SK-N-SH (cell line): Measurements from ENCODE around the gene KLHL41. TPM values are rescaled to one million over a fixed set of nuclear protein-coding genes. Genes with fewer than 3 reads are reported as not detected.
"Not testable (repeated sequence)": the region's sequence is repeated elsewhere in the genome, so short reads cannot be mapped to it uniquely, and the experiment has no call there.

Source experiments
- CTCF ChIA-PET: fragments of 300-600, 350-600 bp; formaldehyde crosslinking; extraction: SDS; loops from one replicate; lab custom pipeline; 2021; lab: Yijun Ruan, JAX
- POLR2A ChIA-PET: fragments of 350-600 bp; sonication (Branson Sonifier 250); formaldehyde crosslinking; extraction: SDS; loops from one replicate; lab custom pipeline; 2020; ENCODE audit warnings: antibody characterized with exemption, inconsistent platforms; lab: Yijun Ruan, JAX
- DNase-seq: peaks from one replicate; pipeline ENCODE4 v3.0.0; 2012
- H2AFZ ChIP-seq: fragments of 200-600 bp; sonication (generic); 2 replicates; pipeline ENCODE4 v1.8.1; 2016; ENCODE audit warnings: antibody characterized with exemption, mild to moderate bottlenecking, low read depth
- H3F3A ChIP-seq: fragments of 200-600 bp; sonication (generic); replicated peaks from 2 replicates; pipeline ENCODE3; 2016; ENCODE audit warnings: antibody characterized with exemption, mild to moderate bottlenecking; ENCODE audit not compliant: insufficient read depth
- H3K27ac ChIP-seq, 2 experiments: fragments of 200-500 bp in 1 of 2; fragments of 200-600 bp in 1 of 2; sonication (Bioruptor generic) in 1 of 2; sonication (generic), shearing (Covaris generic) in 1 of 2; 2 replicates each; pipeline versions ENCODE4 v1.5.1 to v1.6.1; 2014 to 2016; ENCODE audit warnings: low read depth in 2 of 2, inconsistent platforms in 1 of 2, low read length in 1 of 2, mild to moderate bottlenecking in 1 of 2, mixed read lengths in 1 of 2
- H3K27me3 ChIP-seq: fragments of 200-600 bp; sonication (generic), shearing (Covaris generic); 2 replicates; pipeline ENCODE4 v1.6.1; 2016; ENCODE audit warnings: mixed run types; ENCODE audit not compliant: insufficient read depth
- H3K36me3 ChIP-seq, 2 experiments: fragments of 200-500 bp in 1 of 2; fragments of 200-600 bp in 1 of 2; sonication (Bioruptor generic) in 1 of 2; sonication (generic) in 1 of 2; replicated peaks in 1 of 2; 2 replicates each; pipeline versions ENCODE3 to v1.5.1; 2014 to 2016; ENCODE audit warnings: low read length in 1 of 2, mild to moderate bottlenecking in 1 of 2; ENCODE audit not compliant: insufficient read depth in 2 of 2, control insufficient read depth in 1 of 2
- H3K4me1 ChIP-seq, 2 experiments: fragments of 200-500 bp in 1 of 2; fragments of 200-600 bp in 1 of 2; sonication (Bioruptor generic) in 1 of 2; sonication (generic), shearing (Covaris generic) in 1 of 2; 2 replicates each; pipeline versions ENCODE4 v1.5.1 to v1.6.1; 2014 to 2016; ENCODE audit warnings: low read depth in 1 of 2, low read length in 1 of 2, mixed run types in 1 of 2; ENCODE audit not compliant: insufficient read depth in 2 of 2, control insufficient read depth in 1 of 2
- H3K4me2 ChIP-seq: fragments of 200-600 bp; sonication (generic), shearing (Covaris generic); 2 replicates; pipeline ENCODE4 v1.6.1; 2017; ENCODE audit warnings: mixed run types
- H3K4me3 ChIP-seq, 2 experiments: fragments of 200-500 bp in 1 of 2; fragments of 200-600 bp in 1 of 2; sonication (Bioruptor generic) in 1 of 2; sonication (generic), shearing (Covaris generic) in 1 of 2; 2 replicates each; pipeline versions ENCODE4 v1.5.1 to v1.8.1; 2014 to 2016; ENCODE audit warnings: low read depth in 2 of 2, inconsistent platforms in 1 of 2, low read length in 1 of 2, mild to moderate bottlenecking in 1 of 2, mixed read lengths in 1 of 2, moderate library complexity in 1 of 2
- H3K79me2 ChIP-seq: fragments of 200-600 bp; sonication (generic); 2 replicates; pipeline ENCODE4 v1.8.1; 2017; ENCODE audit warnings: mild to moderate bottlenecking; ENCODE audit not compliant: insufficient read depth
- H3K9ac ChIP-seq: fragments of 200-600 bp; sonication (generic); 2 replicates; pipeline ENCODE4 v1.6.1; 2017; ENCODE audit warnings: mixed run types
- H3K9me2 ChIP-seq: fragments of 200-600 bp; sonication (generic); 2 replicates; pipeline ENCODE4 v1.6.1; 2017; ENCODE audit warnings: mixed run types
- H3K9me3 ChIP-seq: fragments of 200-600 bp; sonication (generic); 2 replicates; pipeline ENCODE4 v1.6.1; 2017; ENCODE audit warnings: mixed run types, mild to moderate bottlenecking, moderate library complexity
- H4K20me1 ChIP-seq: fragments of 200-600 bp; sonication (generic); 2 replicates; pipeline ENCODE4 v1.6.1; 2017; ENCODE audit warnings: mild to moderate bottlenecking, mixed run types; ENCODE audit not compliant: insufficient read depth
- CHD2 ChIP-seq: fragments of 150-350 bp; IDR thresholded peaks from 2 replicates; pipeline ENCODE4 v1.6.1; 2018; ENCODE audit warnings: low read length; ENCODE audit not compliant: partially characterized antibody
- EP300 ChIP-seq, 2 experiments: IDR thresholded peaks; 2 replicates each; pipeline versions ENCODE4 v1.4.0 to v1.6.1; 2012; ENCODE audit warnings: borderline replicate concordance in 1 of 2, low read depth in 1 of 2, low read length in 1 of 2
- FOSL2 ChIP-seq: IDR thresholded peaks from 2 replicates; pipeline ENCODE4 v1.4.0; 2012; ENCODE audit warnings: low read depth, mild to moderate bottlenecking, moderate library complexity, borderline replicate concordance
- RCOR1 ChIP-seq: fragments of 150-350 bp; IDR thresholded peaks from 2 replicates; pipeline ENCODE4 v1.6.1; 2017; ENCODE audit warnings: antibody characterized with exemption, low read length
- ZBTB33 ChIP-seq: IDR thresholded peaks from 2 replicates; pipeline ENCODE4 v1.4.0; 2012; ENCODE audit warnings: low read depth, borderline replicate concordance
- WGBS: methylation state at CpG from one replicate; pipeline ENCODE4 v1.1.6; 2017; ENCODE audit warnings: low lambda C conversion rate; 5-methylcytosine and 5-hydroxymethylcytosine counted together
- polyA plus RNA-seq, 3 experiments: library from polyadenylated mRNA; depleted of rRNA; stranded (reverse); fragments of >200 nt; gene quantifications; 2 replicates each; pipeline ENCODE4 v1.2.3, GENCODE V29; 2012
- TF ChIP-seq, protein P1 (sequence below): fragments of 200-600 bp; sonication (generic); IDR thresholded peaks from 2 replicates; pipeline ENCODE4 v1.6.1; 2017; ENCODE audit warnings: antibody characterized with exemption, mild to moderate bottlenecking, moderate library complexity
- TF ChIP-seq, protein P2 (sequence below): IDR thresholded peaks from 2 replicates; pipeline ENCODE4; 2012

KLHL41 gene
- polyA plus RNA-seq, 1 of the 3 experiments (the other 2 are of a cell fraction): 0.26 TPM

GRCh38 chr2:169573160-169573973 lies 63.9 kb downstream of the KLHL41 start, which contains the start of gene FASTKD1 (continued):
- TF ChIP-seq, protein P1, sequence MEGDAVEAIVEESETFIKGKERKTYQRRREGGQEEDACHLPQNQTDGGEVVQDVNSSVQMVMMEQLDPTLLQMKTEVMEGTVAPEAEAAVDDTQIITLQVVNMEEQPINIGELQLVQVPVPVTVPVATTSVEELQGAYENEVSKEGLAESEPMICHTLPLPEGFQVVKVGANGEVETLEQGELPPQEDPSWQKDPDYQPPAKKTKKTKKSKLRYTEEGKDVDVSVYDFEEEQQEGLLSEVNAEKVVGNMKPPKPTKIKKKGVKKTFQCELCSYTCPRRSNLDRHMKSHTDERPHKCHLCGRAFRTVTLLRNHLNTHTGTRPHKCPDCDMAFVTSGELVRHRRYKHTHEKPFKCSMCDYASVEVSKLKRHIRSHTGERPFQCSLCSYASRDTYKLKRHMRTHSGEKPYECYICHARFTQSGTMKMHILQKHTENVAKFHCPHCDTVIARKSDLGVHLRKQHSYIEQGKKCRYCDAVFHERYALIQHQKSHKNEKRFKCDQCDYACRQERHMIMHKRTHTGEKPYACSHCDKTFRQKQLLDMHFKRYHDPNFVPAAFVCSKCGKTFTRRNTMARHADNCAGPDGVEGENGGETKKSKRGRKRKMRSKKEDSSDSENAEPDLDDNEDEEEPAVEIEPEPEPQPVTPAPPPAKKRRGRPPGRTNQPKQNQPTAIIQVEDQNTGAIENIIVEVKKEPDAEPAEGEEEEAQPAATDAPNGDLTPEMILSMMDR: no peak
- peak; percentile 89 for TF ChIP-seq ZBTB33
- TF ChIP-seq, protein P2, sequence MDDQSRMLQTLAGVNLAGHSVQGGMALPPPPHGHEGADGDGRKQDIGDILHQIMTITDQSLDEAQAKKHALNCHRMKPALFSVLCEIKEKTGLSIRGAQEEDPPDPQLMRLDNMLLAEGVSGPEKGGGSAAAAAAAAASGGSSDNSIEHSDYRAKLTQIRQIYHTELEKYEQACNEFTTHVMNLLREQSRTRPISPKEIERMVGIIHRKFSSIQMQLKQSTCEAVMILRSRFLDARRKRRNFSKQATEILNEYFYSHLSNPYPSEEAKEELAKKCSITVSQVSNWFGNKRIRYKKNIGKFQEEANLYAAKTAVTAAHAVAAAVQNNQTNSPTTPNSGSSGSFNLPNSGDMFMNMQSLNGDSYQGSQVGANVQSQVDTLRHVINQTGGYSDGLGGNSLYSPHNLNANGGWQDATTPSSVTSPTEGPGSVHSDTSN: no peak
- no peak for TF ChIP-seq FOSL2
- TF ChIP-seq EP300 (IDR thresholded peaks at IDR 0.05; ENCODE audit: borderline replicate concordance in 1 of 2, low read depth in 1 of 2, low read length in 1 of 2): no peak
- TF ChIP-seq CHD2: peak; percentile 97

DNA sequence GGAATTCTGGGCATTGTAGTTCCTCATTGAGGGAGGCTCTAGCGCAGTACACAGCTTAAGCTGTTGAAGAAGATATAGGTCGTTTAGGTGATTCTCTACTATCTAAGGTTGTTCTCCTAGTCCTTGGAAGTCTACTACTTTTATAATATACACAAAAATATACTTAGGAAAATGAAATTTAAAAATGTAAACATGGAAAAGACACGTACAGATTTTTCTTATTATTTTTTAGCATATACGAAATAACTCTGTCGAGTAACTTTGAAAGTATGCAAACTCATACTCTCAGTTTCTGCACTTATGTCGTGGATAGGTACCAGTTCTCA lies 64.4 kb downstream of the KLHL41 start:
- Histone ChIP-seq H2AFZ (peak overlapping the region; percentile 90; the same call in 1 of the 2 replicates), H3F3A (peaks cover 4% of the 10 kb centered on the region), H3K27ac (no peak overlapping the region; a peak in 1 of 4 replicates), H3K4me3 (peak overlapping the region; percentile 86 to 87), H3K27me3 (no peaks in the 10 kb centered on the region), H3K4me2 (peak overlapping the region; percentile 91; the same call in 1 of the 2 replicates)
- POLR2A ChIA-PET: no interaction called here
- TF ChIP-seq RCOR1: no peak
- TF ChIP-seq, all 33 proteins: peak for 0
- H4K20me1 ChIP-seq: no peaks in the 10 kb centered on the region
- peaks cover 0 to 4% of the 10 kb centered on the region in 2 experiments for H3K36me3 ChIP-seq
- no peak for DNase-seq
- CTCF ChIA-PET: interaction anchor here (1.0 kb wide), 1 partner anchor 194 kb away, joined by 3 read pairs; no protein-coding TSS in a partner anchor
- peaks cover 41% of the 10 kb centered on the region for H3K79me2 ChIP-seq
- H3K9me2 ChIP-seq: no peaks in the 10 kb centered on the region
- H3K9ac ChIP-seq: no peak overlapping the region
- H3K9me3 ChIP-seq: no peaks in the 10 kb centered on the region
- peaks cover 0 to 2% of the 10 kb centered on the region in 2 experiments; a peak in 1 of 4 replicates for H3K4me1 ChIP-seq
- 31% methylated on average over 6 of the region's 6 CpGs for WGBS

DNA sequence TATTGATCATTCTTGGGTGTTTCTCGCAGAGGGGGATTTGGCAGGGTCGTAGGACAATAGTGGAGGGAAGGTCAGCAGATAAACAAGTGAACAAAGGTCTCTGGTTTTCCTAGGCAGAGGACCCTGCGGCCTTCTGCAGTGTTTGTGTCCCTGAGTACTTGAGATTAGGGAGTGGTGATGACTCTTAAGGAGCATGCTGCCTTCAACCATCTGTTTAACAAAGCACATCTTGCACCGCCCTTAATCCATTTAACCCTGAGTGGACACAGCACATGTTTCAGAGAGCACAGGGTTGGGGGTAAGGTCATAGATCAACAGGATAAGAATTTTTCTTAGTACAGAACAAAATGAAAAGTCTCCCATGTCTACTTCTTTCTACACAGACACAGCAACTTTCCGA lies 65.0 kb downstream of the KLHL41 start:
- CTCF ChIA-PET, H3K9ac ChIP-seq, H3K4me1 ChIP-seq, H3K9me2 ChIP-seq, H3K27ac ChIP-seq, H3K4me3 ChIP-seq, H3K9me3 ChIP-seq, H3K27me3 ChIP-seq, H3F3A ChIP-seq, DNase-seq, H4K20me1 ChIP-seq, H2AFZ ChIP-seq, H3K4me2 ChIP-seq, H3K36me3 ChIP-seq, POLR2A ChIA-PET: not testable (repeated sequence)
- H3K79me2 ChIP-seq: peaks cover 36% of the 10 kb centered on the region
- 72% methylated on average over 5 of the region's 5 CpGs for WGBS

- H2AFZ ChIP-seq, H3K4me2 ChIP-seq, H3K27me3 ChIP-seq, DNase-seq, POLR2A ChIA-PET, H3K36me3 ChIP-seq, H3F3A ChIP-seq, H3K9me2 ChIP-seq, H3K4me3 ChIP-seq, H4K20me1 ChIP-seq, CTCF ChIA-PET, H3K27ac ChIP-seq, H3K9ac ChIP-seq, H3K4me1 ChIP-seq, H3K9me3 ChIP-seq: not testable (repeated sequence)
- WGBS: 95% methylated on average over 4 of the region's 36 CpGs
- H3K79me2 ChIP-seq: peaks cover 31% of the 10 kb centered on the region
Measured at GRCh38 chr2:169575264-169575663, 65.8 kb downstream of the KLHL41 start.
